Upper lobe of right lung (tissue), 1 donor: ENCODE data around the gene ATG10. TPM values are rescaled to one million over a fixed set of nuclear protein-coding genes. Genes with fewer than 3 reads are reported as not detected.
"Not testable (repeated sequence)": the region's sequence is repeated elsewhere in the genome, so short reads cannot be mapped to it uniquely, and the experiment has no call there.

Experiments
- ATAC-seq: fragments of 200-7000 bp; cut with Tn5 transposase; one replicate; pipeline ENCODE4 v1.9.1; 2020; ENCODE audit warnings: mild to moderate bottlenecking, moderate library complexity
- DNase-seq: peaks from one replicate; pipeline ENCODE4 v3.0.0-alpha.2; 2020
- H3K27ac ChIP-seq: fragments of 200-600 bp; one replicate; pipeline ENCODE4 v1.8.0; 2022
- H3K27me3 ChIP-seq: fragments of 200-600 bp; one replicate; pipeline ENCODE4 v1.8.0; 2022; ENCODE audit warnings: mild to moderate bottlenecking
- H3K36me3 ChIP-seq: fragments of 200-600 bp; one replicate; pipeline ENCODE4 v1.8.0; 2022
- H3K4me1 ChIP-seq: fragments of 200-600 bp; one replicate; pipeline ENCODE4 v1.8.0; 2022
- H3K4me3 ChIP-seq: fragments of 200-600 bp; one replicate; pipeline ENCODE4 v1.8.0; 2022; ENCODE audit warnings: mild to moderate bottlenecking
- H3K9me3 ChIP-seq: fragments of 200-600 bp; one replicate; pipeline ENCODE4 v1.8.0; 2022
- CTCF ChIP-seq: fragments of 200-600 bp; IDR thresholded peaks from one replicate; pipeline ENCODE4 v1.8.0; 2022; ENCODE audit warnings: antibody characterized with exemption
- intact Hi-C: fragments of 100-400 bp; cut with DNase I; formaldehyde crosslinking; loops from one replicate; pipeline ENCODE4 v1.11.0; 2022
- total RNA-seq: library from RNA; stranded (reverse); fragmentation: NEBNext Ultra II Directional; extraction: Animal tissue kit (Norgen Biotek cat#: 25700); gene quantifications from one replicate; pipeline ENCODE4 v1.2.1, GENCODE V29; 2021
- donor health status: DM: no; HTN: yes; CAD: no; lungs with severe emphysema.

The ATG10 gene
- total RNA-seq, 1 donor from 2014 or later, result 3.7 TPM

- no peak for TF ChIP-seq CTCF
- Histone ChIP-seq H3K9me3 (no peaks in the 10 kb centered on the region), H3K27me3 (no peaks in the 10 kb centered on the region), H3K36me3 (no peaks in the 10 kb centered on the region), H3K4me1 (no peaks in the 10 kb centered on the region), H3K4me3 (no peak overlapping the region), H3K27ac (no peak overlapping the region)
- intact Hi-C loops, result no loop called here
- DNase-seq (no peak), ATAC-seq (no peak)
These were observed 35.8 kb upstream of the ATG10 start for GRCh38 chr5:81936066-81936465.

GRCh38 chr5:81936750-81937149, 35.1 kb upstream of the ATG10 start:
- no peak for TF ChIP-seq CTCF
- H3K27ac ChIP-seq, result no peak overlapping the region
- H3K4me1 ChIP-seq, result no peaks in the 10 kb centered on the region
- intact Hi-C loops, result no loop called here
- DNase-seq (no peak), ATAC-seq (no peak)
- H3K36me3 ChIP-seq, result no peaks in the 10 kb centered on the region
- H3K9me3 ChIP-seq, result no peaks in the 10 kb centered on the region
- H3K27me3 ChIP-seq, result no peaks in the 10 kb centered on the region
- no peak overlapping the region for H3K4me3 ChIP-seq

- TF ChIP-seq CTCF, result no peak
- H3K4me3 ChIP-seq, result no peak overlapping the region
- no peak overlapping the region for H3K27ac ChIP-seq
- intact Hi-C loops, result no loop called here
- ATAC-seq (no peak), DNase-seq (no peak)
- peaks cover 8% of the 10 kb centered on the region for H3K9me3 ChIP-seq
- no peaks in the 10 kb centered on the region for H3K36me3 ChIP-seq
- no peaks in the 10 kb centered on the region for H3K27me3 ChIP-seq
- no peaks in the 10 kb centered on the region for H3K4me1 ChIP-seq
These were observed 29.1 kb upstream of the ATG10 start for GRCh38 chr5:81942746-81943145.

- DNase-seq (no peak), ATAC-seq (peak; percentile 74)
These were observed 23.5 kb upstream of the ATG10 start for GRCh38 chr5:81948349-81948748.

GRCh38 chr5:81949462-81949861, 22.4 kb upstream of the ATG10 start:
- intact Hi-C loops, result no loop called here
- Histone ChIP-seq H3K27me3 (no peaks in the 10 kb centered on the region), H3K4me3 (no peak overlapping the region), H3K36me3 (no peaks in the 10 kb centered on the region), H3K27ac (no peak overlapping the region), H3K9me3 (no peaks in the 10 kb centered on the region), H3K4me1 (no peaks in the 10 kb centered on the region)
- TF ChIP-seq CTCF, result no peak
- ATAC-seq (no peak), DNase-seq (no peak)

More at GRCh38 chr5:81948349-81948748, 23.5 kb upstream of the ATG10 start:
- Histone ChIP-seq H3K27me3 (no peaks in the 10 kb centered on the region), H3K9me3 (no peaks in the 10 kb centered on the region), H3K4me1 (no peaks in the 10 kb centered on the region), H3K36me3 (no peaks in the 10 kb centered on the region), H3K4me3 (no peak overlapping the region), H3K27ac (no peak overlapping the region)
- no peak for TF ChIP-seq CTCF
- intact Hi-C loops, result no loop called here

- ATAC-seq (no peak), DNase-seq (no peak)
- intact Hi-C loops, result no loop called here
These were observed 20.8 kb upstream of the ATG10 start for GRCh38 chr5:81950996-81951395.

GRCh38 chr5:81954796-81955195, 17.0 kb upstream of the ATG10 start:
- H3K27me3 ChIP-seq, H3K36me3 ChIP-seq, H3K4me3 ChIP-seq, H3K9me3 ChIP-seq, H3K27ac ChIP-seq, ATAC-seq, intact Hi-C loops, H3K4me1 ChIP-seq, DNase-seq: not testable (repeated sequence)

More at GRCh38 chr5:81950996-81951395, 20.8 kb upstream of the ATG10 start:
- no peaks in the 10 kb centered on the region for H3K9me3 ChIP-seq
- no peaks in the 10 kb centered on the region for H3K36me3 ChIP-seq
- H3K27me3 ChIP-seq, result no peaks in the 10 kb centered on the region
- no peaks in the 10 kb centered on the region for H3K4me1 ChIP-seq
- no peak overlapping the region for H3K4me3 ChIP-seq
- no peak for TF ChIP-seq CTCF
- H3K27ac ChIP-seq, result peak overlapping the region; percentile 51

GRCh38 chr5:81958129-81958528, 13.7 kb upstream of the ATG10 start:
- DNase-seq, H3K27ac ChIP-seq, intact Hi-C loops, H3K9me3 ChIP-seq, H3K4me3 ChIP-seq, ATAC-seq, H3K36me3 ChIP-seq, H3K27me3 ChIP-seq, H3K4me1 ChIP-seq: not testable (repeated sequence)
